Astrocyte (in vitro differentiated cells and primary cell): ENCODE data around the gene ACAP3.

ENCODE experiments used
- EZH2 ChIP-seq: IDR thresholded peaks from 2 replicates; pipeline ENCODE4 v1.6.1; 2012; ENCODE audit warnings: mild to moderate bottlenecking, low read length, inconsistent platforms; ENCODE audit not compliant: insufficient read depth
- TF ChIP-seq, protein P1 (sequence below): IDR thresholded peaks from 2 replicates; pipeline ENCODE4 v1.5.1; 2011; ENCODE audit warnings: low read depth, mild to moderate bottlenecking, inconsistent platforms, low read length, moderate library complexity; ENCODE audit not compliant: insufficient read depth

DNA sequence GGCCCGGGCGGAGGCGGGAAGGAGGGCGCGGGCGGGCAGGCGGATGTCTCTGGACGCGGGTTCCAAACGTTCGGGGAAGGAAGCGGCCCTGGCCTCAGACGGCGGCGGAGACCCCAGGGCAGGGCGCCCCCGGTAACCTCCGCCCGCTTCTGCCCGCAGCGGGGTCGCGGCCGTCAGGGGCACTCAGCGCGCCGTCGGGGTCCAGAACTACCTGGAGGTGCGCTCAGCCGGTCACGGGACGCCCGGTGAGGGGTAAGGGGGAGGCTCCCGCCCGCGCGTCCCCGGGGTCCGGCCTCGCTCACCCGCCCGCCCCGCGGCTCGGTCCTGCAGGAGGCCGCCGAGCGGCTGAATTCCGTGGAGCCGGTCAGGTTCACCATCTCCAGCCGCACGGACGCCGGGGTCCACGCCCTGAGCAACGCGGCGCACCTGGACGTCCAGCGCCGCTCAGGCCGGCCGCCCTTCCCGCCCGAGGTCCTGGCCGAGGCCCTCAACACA is 1.1 kb upstream of the ACAP3 start:
- TF ChIP-seq, protein P1, sequence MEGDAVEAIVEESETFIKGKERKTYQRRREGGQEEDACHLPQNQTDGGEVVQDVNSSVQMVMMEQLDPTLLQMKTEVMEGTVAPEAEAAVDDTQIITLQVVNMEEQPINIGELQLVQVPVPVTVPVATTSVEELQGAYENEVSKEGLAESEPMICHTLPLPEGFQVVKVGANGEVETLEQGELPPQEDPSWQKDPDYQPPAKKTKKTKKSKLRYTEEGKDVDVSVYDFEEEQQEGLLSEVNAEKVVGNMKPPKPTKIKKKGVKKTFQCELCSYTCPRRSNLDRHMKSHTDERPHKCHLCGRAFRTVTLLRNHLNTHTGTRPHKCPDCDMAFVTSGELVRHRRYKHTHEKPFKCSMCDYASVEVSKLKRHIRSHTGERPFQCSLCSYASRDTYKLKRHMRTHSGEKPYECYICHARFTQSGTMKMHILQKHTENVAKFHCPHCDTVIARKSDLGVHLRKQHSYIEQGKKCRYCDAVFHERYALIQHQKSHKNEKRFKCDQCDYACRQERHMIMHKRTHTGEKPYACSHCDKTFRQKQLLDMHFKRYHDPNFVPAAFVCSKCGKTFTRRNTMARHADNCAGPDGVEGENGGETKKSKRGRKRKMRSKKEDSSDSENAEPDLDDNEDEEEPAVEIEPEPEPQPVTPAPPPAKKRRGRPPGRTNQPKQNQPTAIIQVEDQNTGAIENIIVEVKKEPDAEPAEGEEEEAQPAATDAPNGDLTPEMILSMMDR = no peak
- no peak for TF ChIP-seq EZH2
